Measurements from ENCODE around the gene TCF4.

DNA sequence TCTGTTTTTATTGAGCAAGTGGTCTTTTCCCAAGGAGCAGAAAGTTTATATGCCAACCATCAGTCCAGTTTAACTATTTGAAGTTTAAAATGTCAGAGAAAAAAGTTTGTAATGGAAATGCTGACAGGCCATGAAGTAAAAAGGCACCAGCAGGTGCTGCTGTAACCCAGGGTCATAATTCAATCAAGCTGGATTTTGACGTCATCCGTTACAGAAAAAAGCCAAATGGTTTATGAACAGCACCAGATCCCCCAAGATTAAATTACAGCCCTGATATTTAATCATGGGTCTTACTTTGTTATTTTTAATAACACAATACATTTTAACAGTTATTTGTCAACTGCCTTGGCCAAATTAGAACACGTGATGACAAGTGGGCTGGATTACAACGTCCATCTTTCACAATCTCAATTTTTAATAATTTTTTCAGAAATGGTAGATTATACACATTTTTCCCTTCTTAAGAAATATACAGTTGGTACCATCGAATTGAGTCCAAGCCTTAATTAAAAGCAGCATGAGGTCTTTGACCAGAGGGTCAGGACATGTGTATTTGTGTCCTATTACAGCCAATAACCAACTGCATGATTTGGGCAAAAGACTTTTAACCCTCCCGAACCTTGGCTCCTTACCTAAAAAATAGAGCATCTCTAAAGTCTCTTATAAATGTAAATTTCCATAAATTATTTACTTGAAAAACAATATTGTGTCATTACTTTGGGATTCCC is 10.0 kb downstream of the TCF4 start:
- TF ChIP-seq, protein P1, sequence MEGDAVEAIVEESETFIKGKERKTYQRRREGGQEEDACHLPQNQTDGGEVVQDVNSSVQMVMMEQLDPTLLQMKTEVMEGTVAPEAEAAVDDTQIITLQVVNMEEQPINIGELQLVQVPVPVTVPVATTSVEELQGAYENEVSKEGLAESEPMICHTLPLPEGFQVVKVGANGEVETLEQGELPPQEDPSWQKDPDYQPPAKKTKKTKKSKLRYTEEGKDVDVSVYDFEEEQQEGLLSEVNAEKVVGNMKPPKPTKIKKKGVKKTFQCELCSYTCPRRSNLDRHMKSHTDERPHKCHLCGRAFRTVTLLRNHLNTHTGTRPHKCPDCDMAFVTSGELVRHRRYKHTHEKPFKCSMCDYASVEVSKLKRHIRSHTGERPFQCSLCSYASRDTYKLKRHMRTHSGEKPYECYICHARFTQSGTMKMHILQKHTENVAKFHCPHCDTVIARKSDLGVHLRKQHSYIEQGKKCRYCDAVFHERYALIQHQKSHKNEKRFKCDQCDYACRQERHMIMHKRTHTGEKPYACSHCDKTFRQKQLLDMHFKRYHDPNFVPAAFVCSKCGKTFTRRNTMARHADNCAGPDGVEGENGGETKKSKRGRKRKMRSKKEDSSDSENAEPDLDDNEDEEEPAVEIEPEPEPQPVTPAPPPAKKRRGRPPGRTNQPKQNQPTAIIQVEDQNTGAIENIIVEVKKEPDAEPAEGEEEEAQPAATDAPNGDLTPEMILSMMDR (IDR thresholded peaks at IDR 0.05) = no peak
- TF ChIP-seq ZBTB21 (CRISPR knock-in tag; IDR thresholded peaks at IDR 0.05; ENCODE audit: borderline replicate concordance) (no peak), NR2C2 (CRISPR knock-in tag; IDR thresholded peaks at IDR 0.05) (no peak), CBFB (CRISPR knock-in tag; IDR thresholded peaks at IDR 0.05; ENCODE audit: low read depth) (no peak), GABPB1 (CRISPR knock-in tag; IDR thresholded peaks at IDR 0.05) (no peak), ESRRA (CRISPR knock-in tag; IDR thresholded peaks at IDR 0.05; ENCODE audit: borderline replicate concordance) (no peak), NFYB (CRISPR knock-in tag; conservative IDR thresholded peaks at IDR 0.05; ENCODE audit: low read depth) (no peak), OVOL2 (CRISPR knock-in tag; IDR thresholded peaks at IDR 0.05; ENCODE audit: borderline replicate concordance) (no peak)
- TF ChIP-seq, protein P2, sequence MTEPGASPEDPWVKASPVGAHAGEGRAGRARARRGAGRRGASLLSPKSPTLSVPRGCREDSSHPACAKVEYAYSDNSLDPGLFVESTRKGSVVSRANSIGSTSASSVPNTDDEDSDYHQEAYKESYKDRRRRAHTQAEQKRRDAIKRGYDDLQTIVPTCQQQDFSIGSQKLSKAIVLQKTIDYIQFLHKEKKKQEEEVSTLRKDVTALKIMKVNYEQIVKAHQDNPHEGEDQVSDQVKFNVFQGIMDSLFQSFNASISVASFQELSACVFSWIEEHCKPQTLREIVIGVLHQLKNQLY (CRISPR knock-in tag; IDR thresholded peaks at IDR 0.05) = no peak

Measured in WTC11 (cell line).